Stomach smooth muscle (tissue), 2 donors: Measurements from ENCODE around the gene DAAM1.

Source experiments
- H3K27ac ChIP-seq: one replicate; pipeline ENCODE4 v1.7.0; 2013; ENCODE audit warnings: mild to moderate bottlenecking, low read length, inconsistent platforms
- H3K27me3 ChIP-seq, 2 donors: one replicate each; pipeline ENCODE4 v1.7.0; 2013; ENCODE audit warnings: low read length in 2 of 2; ENCODE audit not compliant: insufficient read depth in 2 of 2, control insufficient read depth in 1 of 2
- H3K36me3 ChIP-seq, 2 donors: one replicate each; pipeline ENCODE4 v1.7.0; 2013; ENCODE audit warnings: low read length in 2 of 2; ENCODE audit not compliant: control insufficient read depth in 2 of 2, insufficient read depth in 2 of 2
- H3K4me1 ChIP-seq: one replicate; pipeline ENCODE4 v1.7.0; 2013; ENCODE audit warnings: low read length; ENCODE audit not compliant: control insufficient read depth, insufficient read depth
- H3K4me3 ChIP-seq, 2 donors: one replicate each; pipeline ENCODE4 v1.7.0; 2013; ENCODE audit warnings: low read length in 2 of 2
- H3K9ac ChIP-seq, 2 donors: one replicate each; pipeline ENCODE4 v1.7.0; 2013; ENCODE audit warnings: low read length in 2 of 2, mild to moderate bottlenecking in 1 of 2
- H3K9me3 ChIP-seq, 2 donors: one replicate each; pipeline ENCODE4 v1.7.0; 2013; ENCODE audit warnings: low read length in 2 of 2; ENCODE audit not compliant: control insufficient read depth in 2 of 2
- donor health status: healthy.
- donor health status: Pancreatic carcinoma.

DAAM1 gene

DNA sequence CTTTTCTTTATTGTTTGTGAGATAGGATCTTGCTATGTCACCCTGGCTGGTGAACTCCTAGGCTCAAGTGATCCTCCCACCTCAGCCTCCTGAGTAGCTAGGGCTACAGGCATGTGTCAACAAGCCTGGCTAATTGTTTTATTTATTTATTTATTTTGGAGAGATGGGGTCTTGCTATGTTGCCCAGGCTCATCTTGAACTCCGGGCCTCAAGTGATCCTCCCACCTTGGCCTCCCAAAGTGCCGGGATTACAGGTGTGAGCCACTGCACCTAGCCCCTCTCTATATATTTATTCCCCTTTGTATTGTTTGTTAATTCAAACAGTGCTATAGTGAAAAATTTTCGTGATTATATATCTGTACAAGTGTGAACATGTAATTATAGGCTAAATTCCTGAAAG is 123.3 kb downstream of the DAAM1 start:
- Histone ChIP-seq H3K36me3 (no peaks in the 10 kb centered on the region), H3K9me3 (no peaks in the 10 kb centered on the region), H3K4me3 (no peak overlapping the region), H3K27ac (no peak overlapping the region), H3K9ac (no peak overlapping the region), H3K4me1 (peaks cover 15% of the 10 kb centered on the region), H3K27me3 (no peaks in the 10 kb centered on the region)

DNA sequence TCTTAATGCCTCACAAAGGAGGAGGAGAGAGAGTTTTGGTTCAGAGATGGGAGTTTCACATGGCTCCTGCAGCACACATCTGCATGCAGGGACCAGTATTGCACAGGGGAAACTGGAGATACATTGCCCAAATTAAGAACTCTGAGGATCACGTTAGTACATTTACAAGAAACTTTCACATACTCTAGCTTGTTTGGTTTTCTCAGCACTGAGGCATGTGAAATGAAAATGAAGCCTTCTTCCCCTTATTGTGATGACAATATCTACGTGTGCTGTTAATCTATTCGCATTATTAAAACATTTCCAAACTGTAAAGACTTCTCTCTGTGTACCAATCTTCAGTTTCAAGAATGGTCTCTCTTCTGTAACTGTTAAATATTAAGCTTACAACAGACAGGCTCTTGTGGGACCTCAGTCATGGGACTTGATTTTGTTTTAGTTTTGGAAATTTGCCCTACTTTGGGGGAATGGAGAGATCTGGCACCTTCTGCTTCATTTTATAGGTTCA is 124.7 kb downstream of the DAAM1 start:
- Histone ChIP-seq H3K27ac (peak overlapping the region; percentile 56), H3K27me3 (no peaks in the 10 kb centered on the region), H3K9ac (no peak overlapping the region), H3K9me3 (no peaks in the 10 kb centered on the region), H3K4me3 (no peak overlapping the region), H3K4me1 (peaks cover 27% of the 10 kb centered on the region), H3K36me3 (no peaks in the 10 kb centered on the region)

DNA sequence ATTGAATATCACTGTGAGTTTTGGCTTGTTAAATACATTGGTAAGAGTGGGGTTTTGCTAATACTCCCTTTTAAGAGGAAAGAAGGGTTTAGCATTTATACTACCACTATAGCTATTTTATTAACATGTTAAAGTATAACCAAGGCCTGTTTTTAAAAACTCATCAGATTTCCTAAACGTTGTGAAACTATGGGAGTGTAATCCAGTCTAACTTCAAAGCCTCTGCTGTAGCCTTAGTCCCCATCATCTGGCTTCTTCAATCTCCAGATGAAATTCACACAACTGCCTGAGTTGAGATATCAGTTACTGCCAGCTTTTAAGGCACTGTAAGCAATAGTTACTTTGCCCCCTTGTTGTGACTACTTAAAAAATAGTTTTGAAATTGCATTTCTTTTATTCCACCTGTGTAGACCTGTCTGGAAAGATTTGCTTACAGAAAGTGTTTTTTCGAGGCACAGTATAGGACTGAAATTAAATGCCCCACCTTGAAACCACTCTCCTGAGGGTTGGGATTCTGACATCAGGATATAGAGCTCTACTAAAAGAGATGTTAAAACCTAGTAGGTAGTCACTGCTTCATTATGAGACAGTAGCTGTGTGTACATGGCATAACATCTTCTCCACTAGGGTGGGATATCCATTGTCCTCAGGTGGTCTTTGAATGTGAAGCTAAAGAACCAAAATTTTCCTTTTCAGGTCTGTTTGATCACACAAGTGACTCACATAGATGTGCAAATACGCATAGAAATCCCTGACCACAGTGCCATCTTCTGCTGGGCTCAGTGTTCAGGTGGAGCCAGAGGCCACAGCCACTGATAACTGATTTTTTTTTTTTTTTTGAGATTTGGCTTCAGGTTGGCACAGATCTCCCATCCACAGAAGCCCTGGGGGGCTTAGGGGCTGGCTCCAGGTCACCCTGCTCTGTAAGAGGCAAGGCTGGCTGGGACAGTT is 125.5 kb downstream of the DAAM1 start:
- Histone ChIP-seq H3K9me3 (no peaks in the 10 kb centered on the region), H3K27ac (peak overlapping the region; percentile 56), H3K36me3 (no peaks in the 10 kb centered on the region), H3K27me3 (no peaks in the 10 kb centered on the region), H3K4me1 (peaks cover 31% of the 10 kb centered on the region), H3K9ac (no peak overlapping the region), H3K4me3 (no peak overlapping the region)

DNA sequence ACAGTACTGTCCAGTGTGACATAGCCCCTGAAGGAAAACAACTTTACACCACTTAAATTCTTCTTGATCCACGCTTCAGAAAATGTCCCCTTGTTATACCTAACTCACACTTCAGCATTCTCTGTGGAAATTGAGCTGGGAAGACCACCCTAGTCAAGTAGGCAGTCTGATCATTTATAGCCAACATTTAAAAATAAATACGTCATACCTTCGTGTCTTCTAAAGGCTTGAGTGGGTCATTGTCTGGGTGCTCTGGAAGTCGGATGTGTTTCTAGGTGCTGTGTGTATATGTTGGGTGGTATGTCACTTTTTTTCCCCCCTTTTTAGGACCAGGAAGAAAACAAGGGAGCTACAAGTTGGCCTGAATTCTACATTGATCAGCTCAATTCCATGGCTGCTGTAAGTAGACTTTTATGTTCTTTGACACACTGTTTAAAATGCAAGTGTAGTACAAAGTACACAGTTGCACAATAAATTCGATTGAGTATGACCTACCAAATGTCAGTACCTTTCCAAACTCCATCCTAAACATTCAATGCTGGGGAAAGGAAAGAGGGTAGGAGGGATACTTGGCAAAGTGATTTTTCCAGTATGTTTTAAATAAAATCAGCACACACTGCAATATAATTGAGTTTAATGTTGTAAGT is 126.6 kb downstream of the DAAM1 start:
- Histone ChIP-seq H3K9me3 (no peaks in the 10 kb centered on the region), H3K4me3 (no peak overlapping the region), H3K27ac (no peak overlapping the region), H3K4me1 (peaks cover 35% of the 10 kb centered on the region), H3K27me3 (no peaks in the 10 kb centered on the region), H3K36me3 (no peaks in the 10 kb centered on the region), H3K9ac (no peak overlapping the region)

DNA sequence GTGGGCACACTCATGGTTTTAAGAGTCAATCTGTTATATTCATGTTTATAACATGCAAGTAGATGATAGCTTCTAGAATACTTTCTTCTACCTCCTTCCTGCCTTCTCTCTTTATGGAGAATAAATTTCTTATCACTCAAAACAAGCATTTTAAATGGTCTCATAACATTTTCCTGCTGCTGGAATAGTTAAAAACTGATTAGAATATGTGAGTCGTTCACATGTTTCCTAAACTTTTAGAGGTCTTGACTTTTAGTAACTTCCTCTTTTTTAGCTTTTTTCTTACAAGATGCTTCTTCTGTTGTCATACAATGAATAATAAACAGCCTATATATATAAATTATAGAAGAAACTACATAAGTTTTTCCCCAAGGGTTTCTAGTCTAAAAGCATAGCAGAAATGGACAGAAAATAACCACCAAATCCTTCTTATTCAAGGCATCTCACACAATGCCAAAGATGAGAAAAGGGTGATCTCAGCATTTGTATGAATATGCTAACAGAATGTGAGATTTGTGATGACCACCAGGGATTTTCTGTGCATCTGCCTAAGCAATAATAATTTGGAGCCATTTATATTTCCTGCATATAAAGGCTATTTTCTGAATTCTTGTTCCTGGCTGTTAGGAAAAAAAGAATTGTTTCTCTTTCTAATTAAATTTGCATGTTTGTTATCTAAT is 127.8 kb downstream of the DAAM1 start:
- no peaks in the 10 kb centered on the region for H3K9me3 ChIP-seq
- H3K4me1 ChIP-seq = peaks cover 33% of the 10 kb centered on the region
- H3K27me3 ChIP-seq = no peaks in the 10 kb centered on the region
- no peak overlapping the region for H3K9ac ChIP-seq
- no peaks in the 10 kb centered on the region for H3K36me3 ChIP-seq
- H3K4me3 ChIP-seq = no peak overlapping the region
- H3K27ac ChIP-seq = no peak overlapping the region

DNA sequence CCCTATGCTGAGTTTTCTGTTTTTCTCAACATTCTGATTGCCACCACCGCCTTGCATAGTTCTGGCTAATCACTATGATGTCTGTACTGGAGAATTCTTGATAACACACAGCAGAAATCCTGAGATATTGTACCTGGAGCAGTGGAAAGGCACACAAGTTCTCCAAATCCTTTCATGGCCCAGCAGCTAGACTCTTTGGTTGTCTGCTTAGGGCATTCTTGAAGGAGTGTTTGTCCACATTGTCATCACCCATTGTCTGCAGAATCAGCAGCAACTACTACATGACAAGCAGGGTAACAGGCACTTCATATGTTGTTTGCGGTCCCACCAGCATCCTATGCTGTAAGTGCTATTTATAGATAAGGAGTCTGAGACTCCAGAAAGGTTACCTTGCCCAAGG is 128.9 kb downstream of the DAAM1 start:
- Histone ChIP-seq H3K27ac (peak overlapping the region; percentile 42), H3K4me1 (peaks cover 36% of the 10 kb centered on the region)

DNA sequence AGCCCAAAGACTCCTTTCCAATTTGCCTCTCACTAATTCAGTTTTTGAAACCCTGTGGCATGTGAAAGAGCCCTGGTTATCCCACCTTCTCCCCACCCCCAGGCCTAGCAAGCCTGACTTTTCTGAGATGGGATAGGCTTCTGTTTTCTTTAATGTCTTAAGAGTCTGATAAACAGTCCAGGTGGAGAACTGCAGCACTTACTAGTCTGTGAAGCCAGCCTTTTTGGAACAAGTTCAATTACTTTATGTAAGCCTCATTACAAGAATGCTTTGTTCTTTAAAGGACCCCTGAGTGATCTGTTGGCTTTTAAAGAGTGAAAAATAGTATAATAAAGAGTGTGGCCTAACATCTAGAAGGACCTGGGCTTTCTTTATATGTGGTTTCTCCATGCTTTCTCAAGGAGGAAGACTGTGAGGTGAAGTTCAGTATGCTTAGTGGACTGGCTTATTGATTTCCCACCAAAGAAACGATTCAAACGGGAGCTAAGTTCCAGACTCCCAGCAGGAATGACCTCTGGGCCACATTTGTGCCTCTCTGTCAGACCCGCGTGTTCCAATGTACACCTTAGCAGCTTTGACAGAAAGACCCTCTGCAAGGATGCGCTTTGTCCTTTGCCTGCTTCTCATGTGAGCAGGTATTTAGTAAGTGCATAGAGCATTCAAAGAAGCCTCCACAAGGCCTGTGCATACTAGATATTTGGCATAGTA is 129.5 kb downstream of the DAAM1 start:
- H3K36me3 ChIP-seq = peaks cover 0 to 4% of the 10 kb centered on the region in 2 donors
- peak overlapping the region in 1 of 2 donors; percentile 15 for H3K4me3 ChIP-seq
- no peaks in the 10 kb centered on the region for H3K27me3 ChIP-seq
- H3K27ac ChIP-seq = peak overlapping the region; percentile 42
- no peaks in the 10 kb centered on the region for H3K9me3 ChIP-seq
- peaks cover 31% of the 10 kb centered on the region for H3K4me1 ChIP-seq
- H3K9ac ChIP-seq = no peak overlapping the region

More for the DNA sequence above, 128.9 kb downstream of the DAAM1 start:
- H3K27me3 ChIP-seq = no peaks in the 10 kb centered on the region
- no peaks in the 10 kb centered on the region for H3K9me3 ChIP-seq
- no peaks in the 10 kb centered on the region for H3K36me3 ChIP-seq
- no peak overlapping the region for H3K4me3 ChIP-seq
- H3K9ac ChIP-seq = no peak overlapping the region

DNA sequence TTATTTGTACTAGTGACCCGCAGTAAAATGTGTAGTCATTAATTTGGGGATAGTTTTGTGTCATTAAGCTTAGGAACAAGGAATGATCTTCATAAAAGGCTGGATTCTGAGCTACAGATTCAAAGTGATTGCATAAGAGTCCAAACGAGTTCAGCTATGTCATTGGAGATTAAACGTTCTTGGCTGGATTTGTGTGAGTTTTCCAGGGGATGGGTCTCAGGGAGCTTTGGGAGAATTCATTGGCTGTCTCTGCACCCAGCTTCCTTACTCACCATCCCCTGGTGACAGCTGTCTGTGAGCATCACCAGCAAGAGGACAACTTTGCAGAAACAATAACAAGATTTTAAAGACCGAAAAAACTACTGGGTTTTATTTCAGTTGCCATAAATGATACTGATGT is 130.4 kb downstream of the DAAM1 start:
- Histone ChIP-seq H3K9ac (no peak overlapping the region), H3K4me1 (peaks cover 23% of the 10 kb centered on the region), H3K27ac (peak overlapping the region; percentile 3), H3K36me3 (peaks cover 2 to 8% of the 10 kb centered on the region in 2 donors), H3K4me3 (no peak overlapping the region), H3K27me3 (no peaks in the 10 kb centered on the region), H3K9me3 (no peaks in the 10 kb centered on the region)

DNA sequence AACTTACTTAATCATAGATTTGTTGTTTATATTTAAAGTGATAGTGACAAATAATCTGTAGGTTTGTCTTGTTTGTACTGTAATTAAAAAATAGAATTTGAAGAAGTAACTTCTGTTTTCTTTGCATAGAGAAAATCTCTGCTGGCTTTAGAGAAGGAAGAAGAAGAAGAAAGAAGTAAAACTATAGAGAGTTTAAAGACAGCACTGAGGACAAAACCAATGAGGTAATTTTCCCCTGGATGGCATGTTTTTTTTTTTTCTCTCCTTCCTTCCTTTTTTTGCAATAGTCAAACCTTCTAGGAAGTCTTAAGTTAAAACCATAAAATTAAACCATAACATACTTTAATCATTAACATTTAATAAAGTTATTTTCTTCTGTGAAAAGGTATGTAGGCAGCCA is 131.9 kb downstream of the DAAM1 start:
- Histone ChIP-seq H3K4me3 (no peak overlapping the region), H3K27me3 (no peaks in the 10 kb centered on the region), H3K9me3 (no peaks in the 10 kb centered on the region), H3K9ac (no peak overlapping the region), H3K27ac (peak overlapping the region; percentile 26), H3K4me1 (peaks cover 23% of the 10 kb centered on the region), H3K36me3 (peaks cover 2 to 8% of the 10 kb centered on the region in 2 donors)
